ENCODE data around the gene PXYLP1. TPM values are rescaled to one million over a fixed set of nuclear protein-coding genes. Genes with fewer than 3 reads are reported as not detected.

PXYLP1 gene
- total RNA-seq, 4 donors from 2014 or later = 0.46 to 13.1 (median 2.2) TPM

GRCh38 chr3:141335531-141336061 is 104.0 kb downstream of the PXYLP1 start:
- Histone ChIP-seq H3K27me3 (no peaks in the 10 kb centered on the region), H3K27ac (no peak overlapping the region), H3K4me1 (no peaks in the 10 kb centered on the region), H3K9me3 (no peaks in the 10 kb centered on the region), H3K36me3 (no peaks in the 10 kb centered on the region), H3K4me3 (no peak overlapping the region)
- DNase-seq (no peak), ATAC-seq (no peak)
- TF ChIP-seq CTCF (IDR thresholded peaks at IDR 0.05 in 4 of 5, conservative IDR thresholded peaks at IDR 0.05 in 1 of 5) (no peak), POLR2A (IDR thresholded peaks at IDR 0.05) (no peak)
- in situ Hi-C loops (cut with MboI; ENCODE audit: low sequenced_read_pairs in 4 of 4) (no loop called here), intact Hi-C loops (cut with DNase I; ENCODE audit: low total_unique reads) (no loop called here)

DNA sequence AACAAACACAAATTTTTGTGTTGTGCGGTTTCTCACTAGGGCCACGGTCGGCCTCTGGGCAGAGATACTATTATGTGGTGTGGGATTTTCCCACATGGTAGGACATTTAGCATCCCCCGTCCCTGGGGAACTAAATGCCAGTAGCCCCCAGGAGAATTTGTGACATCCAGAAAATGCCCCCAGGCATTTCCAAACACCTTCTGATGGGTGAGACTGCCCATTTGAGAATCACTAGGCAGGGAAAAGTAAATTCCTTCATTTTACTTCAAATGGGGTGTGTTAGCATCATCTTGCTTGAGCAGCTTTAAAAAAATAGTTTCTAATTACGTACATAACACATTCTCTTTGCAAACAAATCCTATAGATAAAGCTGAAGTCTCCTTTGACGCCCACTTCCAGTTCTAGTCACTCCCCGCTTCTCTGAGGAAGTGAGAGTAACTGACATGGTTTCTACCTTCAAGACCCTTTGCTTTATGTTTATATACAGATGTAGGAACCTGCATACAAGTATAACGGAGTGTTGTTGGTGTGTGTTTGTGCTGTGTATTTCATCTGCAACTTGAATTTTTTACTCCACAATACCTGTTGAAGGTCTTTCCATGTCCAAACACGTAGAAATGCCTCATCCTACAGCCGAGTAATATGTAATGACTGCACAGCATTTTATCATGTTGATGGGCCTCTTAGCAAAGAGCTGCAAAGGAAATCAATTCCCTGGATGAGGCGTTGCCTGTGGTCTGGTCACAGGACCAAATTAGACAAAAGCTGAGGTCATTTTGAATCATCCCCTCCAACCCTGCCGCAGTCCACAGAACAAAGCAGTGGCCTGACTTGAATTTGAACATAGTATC is 105.3 kb downstream of the PXYLP1 start:
- Histone ChIP-seq H3K4me3 (no peak overlapping the region), H3K9me3 (no peaks in the 10 kb centered on the region), H3K4me1 (no peaks in the 10 kb centered on the region), H3K36me3 (no peaks in the 10 kb centered on the region), H3K27me3 (no peaks in the 10 kb centered on the region), H3K27ac (no peak overlapping the region)
- no peak for ATAC-seq
- TF ChIP-seq POLR2A (IDR thresholded peaks at IDR 0.05) = no peak
- no peak for TF ChIP-seq CTCF (IDR thresholded peaks at IDR 0.05 in 4 of 5, conservative IDR thresholded peaks at IDR 0.05 in 1 of 5)
- in situ Hi-C loops (cut with MboI; ENCODE audit: low sequenced_read_pairs in 4 of 4) (no loop called here), intact Hi-C loops (cut with DNase I; ENCODE audit: low total_unique reads) (no loop called here)
- no peak for DNase-seq

- H3K9me3 ChIP-seq = no peaks in the 10 kb centered on the region
Measured at GRCh38 chr3:141337523-141337854, 105.9 kb downstream of the PXYLP1 start.

GRCh38 chr3:141337991-141338390 is 106.4 kb downstream of the PXYLP1 start:
- DNase-seq = no peak
- H3K9me3 ChIP-seq = no peaks in the 10 kb centered on the region
- no peaks in the 10 kb centered on the region for H3K36me3 ChIP-seq
- H3K27ac ChIP-seq = no peak overlapping the region
- TF ChIP-seq CTCF (IDR thresholded peaks at IDR 0.05 in 4 of 5, conservative IDR thresholded peaks at IDR 0.05 in 1 of 5) (no peak), POLR2A (IDR thresholded peaks at IDR 0.05) (no peak)
- intact Hi-C loops (cut with DNase I; ENCODE audit: low total_unique reads) = no loop called here
- no peaks in the 10 kb centered on the region for H3K27me3 ChIP-seq
- no peaks in the 10 kb centered on the region for H3K4me1 ChIP-seq
- in situ Hi-C loops (cut with MboI; ENCODE audit: low sequenced_read_pairs in 4 of 4) = no loop called here
- no peak for ATAC-seq
- no peak overlapping the region for H3K4me3 ChIP-seq

More at GRCh38 chr3:141337523-141337854, 105.9 kb downstream of the PXYLP1 start:
- no peak for TF ChIP-seq CTCF (IDR thresholded peaks at IDR 0.05 in 4 of 5, conservative IDR thresholded peaks at IDR 0.05 in 1 of 5)
- intact Hi-C loops (cut with DNase I; ENCODE audit: low total_unique reads) (no loop called here), in situ Hi-C loops (cut with MboI; ENCODE audit: low sequenced_read_pairs in 4 of 4) (no loop called here)
- ATAC-seq = no peak
- no peaks in the 10 kb centered on the region for H3K4me1 ChIP-seq
- no peaks in the 10 kb centered on the region for H3K27me3 ChIP-seq
- H3K27ac ChIP-seq = no peak overlapping the region
- DNase-seq = no peak
- H3K36me3 ChIP-seq = no peaks in the 10 kb centered on the region
- H3K4me3 ChIP-seq = no peak overlapping the region
